Common myeloid progenitor, CD34-positive (primary cell): ENCODE results near the gene PRRT1.
A peak's percentile ranks its signal among the peaks of the same experiment; 100 is the strongest.

Source experiments
- CTCF ChIA-PET: fragments of 350-600 bp; sonication (Branson Sonifier 250); formaldehyde crosslinking; loops from one replicate; lab custom pipeline; 2021; ENCODE audit warnings: antibody characterized with exemption; lab: Charles Lee
- POLR2A ChIA-PET: fragments of 350-600 bp; sonication (Branson Sonifier 250); formaldehyde crosslinking; loops from one replicate; lab custom pipeline; 2021; ENCODE audit warnings: antibody characterized with exemption; lab: Charles Lee
- DNase-seq, 3 donors: peaks; one replicate each; pipeline versions ENCODE4 v3.0.0 to v3.0.0-alpha.2; 2013
- H3K27ac ChIP-seq, 2 experiments: 1 replicate in 1 of 2; 2 replicates in 1 of 2; pipeline ENCODE4 v1.7.0; 2013; ENCODE audit warnings: inconsistent platforms in 2 of 2, low read length in 2 of 2, mild to moderate bottlenecking in 2 of 2, low read depth in 1 of 2, moderate library complexity in 1 of 2; ENCODE audit not compliant: severe bottlenecking in 2 of 2, insufficient read depth in 1 of 2, poor library complexity in 1 of 2
- H3K27me3 ChIP-seq, 5 experiments: replicated peaks in 2 of 5; 1 replicate in 3 of 5; 2 replicates in 2 of 5; pipeline versions ENCODE4 v1.6.1 to v1.7.0; 2013; ENCODE audit warnings: low read length in 4 of 5, mild to moderate bottlenecking in 2 of 5, moderate library complexity in 2 of 5, inconsistent platforms in 1 of 5; ENCODE audit not compliant: insufficient read depth in 5 of 5, control insufficient read depth in 4 of 5
- H3K36me3 ChIP-seq, 4 experiments: 1 replicate in 2 of 4; 2 replicates in 2 of 4; pipeline versions ENCODE4 v1.6.1 to v1.7.0; 2013; ENCODE audit warnings: low read length in 3 of 4, control low read depth in 1 of 4, mild to moderate bottlenecking in 1 of 4; ENCODE audit not compliant: control insufficient read depth in 4 of 4, insufficient read depth in 4 of 4
- H3K4me1 ChIP-seq, 4 experiments: 1 replicate in 3 of 4; 2 replicates in 1 of 4; pipeline versions ENCODE4 v1.6.1 to v1.7.1; 2013; ENCODE audit warnings: low read length in 3 of 4, mild to moderate bottlenecking in 3 of 4, control low read depth in 1 of 4, inconsistent platforms in 1 of 4, moderate library complexity in 1 of 4; ENCODE audit not compliant: control insufficient read depth in 4 of 4, insufficient read depth in 4 of 4; ENCODE audit errors: control extremely low read depth in 1 of 4
- H3K4me3 ChIP-seq, 7 experiments: 1 replicate in 4 of 7; 2 replicates in 3 of 7; pipeline versions ENCODE4 v1.5.1 to v1.7.0; 2013; ENCODE audit warnings: mild to moderate bottlenecking in 7 of 7, low read length in 6 of 7, moderate library complexity in 6 of 7, inconsistent platforms in 2 of 7, low read depth in 2 of 7, control low read depth in 1 of 7; ENCODE audit not compliant: insufficient read depth in 4 of 7, control insufficient read depth in 1 of 7; ENCODE audit errors: extremely low read depth in 1 of 7
- H3K9me3 ChIP-seq, 5 experiments: 1 replicate in 4 of 5; 2 replicates in 1 of 5; pipeline versions ENCODE4 v1.6.1 to v1.7.1; 2013; ENCODE audit warnings: low read length in 4 of 5, mild to moderate bottlenecking in 2 of 5, inconsistent platforms in 1 of 5, low read depth in 1 of 5, moderate library complexity in 1 of 5; ENCODE audit not compliant: control insufficient read depth in 4 of 5, insufficient read depth in 2 of 5; ENCODE audit errors: control extremely low read depth in 1 of 5
- WGBS: methylation state at CpG from one replicate; pipeline ENCODE4 v1.1.5; 2013; ENCODE audit not compliant: insufficient coverage; 5-methylcytosine and 5-hydroxymethylcytosine counted together

The PRRT1 gene

GRCh38 chr6:32132110-32132509 is 19.6 kb downstream of the PRRT1 start:
- POLR2A ChIA-PET, result no interaction called here
- DNase-seq, result no peak
- Histone ChIP-seq H3K27me3 (peaks cover 0 to 5% (median 0%) of the 10 kb centered on the region in 5 experiments), H3K4me1 (peaks cover 0 to 24% (median 21%) of the 10 kb centered on the region in 4 experiments), H3K27ac (no peak overlapping the region), H3K4me3 (no peak overlapping the region), H3K36me3 (no peaks in the 10 kb centered on the region), H3K9me3 (no peaks in the 10 kb centered on the region)
- CTCF ChIA-PET, result interaction anchor here (2.1 kb wide), 1 partner anchor 13 kb away, joined by 8 read pairs; no protein-coding TSS in a partner anchor

DNA sequence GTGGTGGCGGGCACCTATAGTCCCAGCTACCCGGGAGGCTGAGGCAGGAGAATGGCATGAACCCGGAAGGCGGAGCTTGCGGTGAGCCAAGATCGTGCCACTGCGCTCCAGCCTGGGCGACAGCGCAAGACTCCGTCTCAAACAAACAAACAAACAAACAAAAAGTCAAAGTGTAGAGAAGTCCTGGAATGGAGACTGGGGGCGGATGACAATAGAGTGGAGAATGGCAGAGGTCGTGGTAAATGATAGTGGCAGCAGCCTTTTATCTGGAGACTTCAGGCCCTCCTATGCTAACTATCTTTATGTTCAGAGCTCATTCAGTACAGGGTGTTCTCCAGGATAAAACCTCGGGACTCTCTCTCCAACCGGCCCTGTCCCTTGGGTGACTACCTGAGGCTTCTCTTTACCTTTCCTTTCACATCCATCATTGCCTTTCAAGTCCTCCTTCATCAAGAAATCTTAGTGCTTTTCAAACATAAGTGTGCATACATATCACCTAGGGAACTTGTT is 20.2 kb downstream of the PRRT1 start:
- Histone ChIP-seq H3K4me1 (peaks cover 1 to 30% (median 26%) of the 10 kb centered on the region in 4 experiments), H3K4me3 (no peak overlapping the region), H3K36me3 (peaks cover 0 to 5% (median under 1%) of the 10 kb centered on the region in 4 experiments), H3K9me3 (no peaks in the 10 kb centered on the region), H3K27me3 (peaks cover 0 to 5% (median 0%) of the 10 kb centered on the region in 5 experiments), H3K27ac (no peak overlapping the region)
- CTCF ChIA-PET, result interaction anchor here (1.7 to 5.0 kb wide), 3 partner anchors 14 to 38 kb away, joined by 4 to 31 read pairs (median 8); no protein-coding TSS in a partner anchor
- 81% methylated on average over 2 of the region's 14 CpGs for WGBS
- DNase-seq, result peak; percentile 49 to 77 (median 59)
- POLR2A ChIA-PET, result no interaction called here

DNA sequence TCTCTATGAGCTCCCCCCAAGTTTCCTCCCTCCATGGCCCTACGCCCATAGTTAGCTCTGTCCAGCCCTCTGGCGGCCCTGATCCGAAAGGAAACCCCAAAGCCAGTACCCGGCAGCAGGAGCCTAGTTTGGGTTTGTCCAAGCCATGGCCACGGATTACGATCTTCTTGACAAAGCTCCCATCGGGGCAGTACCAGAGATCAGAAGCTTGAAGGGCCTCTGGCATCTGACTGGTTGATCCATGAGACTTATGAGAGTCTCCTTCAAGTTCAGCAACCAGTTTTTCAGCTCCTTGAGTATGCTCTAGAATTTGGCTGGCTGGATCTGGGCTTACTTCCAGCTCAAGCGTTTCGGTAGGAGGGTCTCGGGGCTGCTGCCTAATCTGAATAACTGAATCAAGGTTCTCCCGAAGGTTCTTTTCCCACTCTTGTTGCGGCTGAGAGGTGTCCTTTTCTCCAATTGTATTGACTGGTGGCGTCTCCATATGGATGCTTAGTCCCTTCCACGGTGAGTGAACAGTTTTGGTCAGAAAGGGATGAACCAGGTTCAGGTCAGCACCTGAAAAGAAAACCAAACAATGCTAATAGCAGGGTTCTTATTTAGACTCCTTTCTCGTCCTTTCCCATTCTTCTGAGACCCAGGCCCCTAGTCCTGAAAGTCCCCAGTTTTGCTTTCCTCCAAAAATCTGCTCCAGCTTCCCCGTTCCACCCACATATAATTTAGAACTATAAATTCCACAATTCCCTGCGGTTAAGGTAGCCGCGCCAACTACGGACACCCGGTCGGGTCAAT is 22.2 kb downstream of the PRRT1 start:
- Histone ChIP-seq H3K27me3 (peaks cover 0 to 5% (median 0%) of the 10 kb centered on the region in 5 experiments), H3K36me3 (peaks cover 0 to 20% (median 12%) of the 10 kb centered on the region in 4 experiments), H3K27ac (peak overlapping the region; percentile 46 to 96), H3K4me1 (peaks cover 1 to 30% (median 26%) of the 10 kb centered on the region in 4 experiments), H3K4me3 (peak overlapping the region; percentile 40 to 94 (median 80)), H3K9me3 (no peaks in the 10 kb centered on the region)
- WGBS, result 50% methylated on average over 21 of the region's 22 CpGs
- DNase-seq, result no peak
- POLR2A ChIA-PET, result interaction anchor here (0.8 kb wide), 1 partner anchor 30 kb away, joined by 3 read pairs; no protein-coding TSS in a partner anchor
- CTCF ChIA-PET, result interaction anchor here (0.6 to 5.0 kb wide), 10 partner anchors 12 to 843 kb away, joined by 3 to 31 read pairs (median 6); partner anchors contain the start of gene PRRT1

- 94% methylated on average over 13 of the region's 13 CpGs for WGBS
- peak overlapping the region in 1 of 2 experiments; percentile 96 for H3K27ac ChIP-seq
- CTCF ChIA-PET, result interaction anchor here (0.6 to 5.0 kb wide), 8 partner anchors 11 to 843 kb away, joined by 3 to 31 read pairs (median 8); partner anchors contain the start of gene PRRT1
- H3K4me1 ChIP-seq, result peaks cover 1 to 30% (median 26%) of the 10 kb centered on the region in 4 experiments
- peak overlapping the region in 5 of 7 experiments; percentile 19 to 94 (median 80) for H3K4me3 ChIP-seq
- peaks cover 4 to 25% (median 18%) of the 10 kb centered on the region in 4 experiments for H3K36me3 ChIP-seq
- DNase-seq, result no peak
- H3K9me3 ChIP-seq, result no peaks in the 10 kb centered on the region
- H3K27me3 ChIP-seq, result peaks cover 0 to 3% (median 0%) of the 10 kb centered on the region in 5 experiments
- POLR2A ChIA-PET, result interaction anchor here (0.9 to 1.6 kb wide), 2 partner anchors 64 to 67 kb away, joined by 3 to 6 read pairs; partner anchors contain the start of gene GPSM3
Observed at GRCh38 chr6:32128751-32129296, 22.9 kb downstream of the PRRT1 start.

DNA sequence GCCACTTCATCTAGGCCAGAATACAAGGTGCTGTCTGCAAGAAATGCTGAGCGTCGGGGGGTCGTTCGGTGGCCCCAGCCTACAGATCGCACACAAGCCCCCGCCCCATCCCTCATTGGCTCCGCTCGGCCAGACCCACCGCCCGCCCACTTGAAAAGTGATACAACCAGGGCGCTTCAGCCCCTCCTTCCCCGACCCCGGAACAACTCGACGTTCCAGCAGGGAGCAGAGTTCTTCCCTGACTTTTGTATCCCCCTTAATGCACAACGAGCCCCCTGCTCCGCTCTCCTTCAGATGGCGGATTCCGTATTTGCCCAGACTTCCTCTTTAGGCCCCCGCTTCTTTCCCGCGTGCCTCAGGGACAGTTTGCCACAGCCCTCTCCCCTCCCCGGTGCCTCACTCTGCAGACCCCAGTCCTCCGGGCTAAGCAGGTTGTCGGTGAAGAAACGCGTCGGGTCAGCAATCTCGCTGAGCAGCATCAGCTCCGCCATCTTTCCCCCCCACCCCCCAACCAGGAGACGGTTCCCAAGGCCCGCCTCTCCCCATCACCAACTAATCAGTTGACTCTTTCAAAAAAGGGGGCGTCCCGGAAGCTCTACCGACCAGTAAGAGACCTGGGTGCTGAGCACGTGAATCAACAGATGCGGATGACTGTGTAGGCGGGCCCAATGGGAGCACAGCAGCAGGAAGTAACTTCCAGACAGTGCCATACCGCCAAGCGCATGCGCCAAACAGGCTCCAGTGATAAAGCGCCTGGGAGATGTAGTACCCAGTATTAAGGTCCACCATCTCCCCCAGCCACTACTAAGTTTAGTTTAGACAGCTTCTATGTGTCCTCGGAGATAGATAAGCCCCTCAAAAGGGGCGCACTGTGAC is 23.8 kb downstream of the PRRT1 start, which contains the start of gene ATF6B:
TSS of gene ATF6B (minus strand) at position 530 of the 876 bp plus-strand sequence. CDS start at position 491, 39 bp downstream.
- POLR2A ChIA-PET, result interaction anchor here (0.9 to 1.6 kb wide), 3 partner anchors 50 to 67 kb away, joined by 3 to 6 read pairs (median 3); partner anchors contain the start of gene GPSM3
- peaks cover 1 to 30% (median 26%) of the 10 kb centered on the region in 4 experiments for H3K4me1 ChIP-seq
- CTCF ChIA-PET, result interaction anchor here (1.0 to 5.0 kb wide), 4 partner anchors 10 to 24 kb away, joined by 3 to 31 read pairs (median 9); partner anchors contain the start of gene PRRT1
- peaks cover 4 to 28% (median 21%) of the 10 kb centered on the region in 4 experiments for H3K36me3 ChIP-seq
- peak; percentile 100 for DNase-seq
- peak within 1 kb of the TSS; percentile 87 to 96 for H3K27ac ChIP-seq
- H3K9me3 ChIP-seq, result no peaks in the 10 kb centered on the region
- H3K4me3 ChIP-seq, result peak within 1 kb of the TSS; percentile 92 to 99 (median 97)
- no peaks in the 10 kb centered on the region for H3K27me3 ChIP-seq
- whole genome bisulfite sequencing, result 1% methylated on average over 39 of the region's 44 CpGs

DNA sequence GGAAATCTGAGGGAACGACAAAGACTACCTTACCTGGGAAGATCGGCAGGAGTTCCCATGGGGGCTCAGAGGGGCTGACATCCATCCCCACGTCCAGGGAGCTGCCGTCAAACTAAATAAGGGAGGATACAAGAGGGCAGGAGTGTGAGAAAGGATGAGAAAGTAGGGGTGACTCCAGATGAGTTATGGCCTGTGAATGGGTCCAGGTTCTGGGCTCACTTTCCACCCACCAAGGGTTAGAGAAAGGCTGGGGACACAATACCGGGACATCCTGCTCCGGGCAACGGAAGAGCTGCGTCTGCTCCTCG is 24.4 kb downstream of the PRRT1 start:
- peak overlapping the region; percentile 87 to 96 for H3K27ac ChIP-seq
- H3K36me3 ChIP-seq, result peaks cover 4 to 30% (median 22%) of the 10 kb centered on the region in 4 experiments
- H3K27me3 ChIP-seq, result no peaks in the 10 kb centered on the region
- 22% methylated on average over 5 of the region's 9 CpGs for WGBS
- ChIA-PET CTCF (interaction anchor here (1.0 to 5.0 kb wide), 3 partner anchors 10 to 17 kb away, joined by 3 to 31 read pairs (median 5); no protein-coding TSS in a partner anchor), POLR2A (interaction anchor here (1.6 kb wide), 1 partner anchor 68 kb away, joined by 6 read pairs; no protein-coding TSS in a partner anchor)
- H3K9me3 ChIP-seq, result no peaks in the 10 kb centered on the region
- no peak for DNase-seq
- H3K4me3 ChIP-seq, result peak overlapping the region; percentile 92 to 99 (median 97)
- peaks cover 1 to 30% (median 26%) of the 10 kb centered on the region in 4 experiments for H3K4me1 ChIP-seq
